ENCODE measurements around the gene EML4.
A peak's percentile ranks its signal among the peaks of the same experiment; 100 is the strongest.
"Not testable (repeated sequence)": the region's sequence is repeated elsewhere in the genome, so short reads cannot be mapped to it uniquely, and the experiment has no call there.

The EML4 gene

GRCh38 chr2:42172020-42172419 is 2.9 kb downstream of the EML4 start:
- DNase-seq, result no peak

GRCh38 chr2:42172566-42172965 is 3.4 kb downstream of the EML4 start:
- no peak for DNase-seq

GRCh38 chr2:42173467-42173866 is 4.3 kb downstream of the EML4 start:
- not testable (repeated sequence) for DNase-seq

- no peak for DNase-seq
These were observed 8.0 kb downstream of the EML4 start for GRCh38 chr2:42176992-42177738.

- DNase-seq, result no peak
These were observed 9.2 kb downstream of the EML4 start for GRCh38 chr2:42178335-42178734.

GRCh38 chr2:42180300-42180699 is 11.1 kb downstream of the EML4 start:
- no peak for DNase-seq

GRCh38 chr2:42182654-42183308 is 13.6 kb downstream of the EML4 start:
- DNase-seq, result no peak

- no peak for DNase-seq
These were observed 14.6 kb downstream of the EML4 start for GRCh38 chr2:42183775-42184174.

GRCh38 chr2:42184346-42184745 is 15.2 kb downstream of the EML4 start:
- no peak for DNase-seq

GRCh38 chr2:42185220-42185921 is 16.2 kb downstream of the EML4 start:
- DNase-seq, result no peak

- DNase-seq, result no peak
These were observed 17.2 kb downstream of the EML4 start for GRCh38 chr2:42186366-42186765.

GRCh38 chr2:42186945-42187632 is 17.9 kb downstream of the EML4 start:
- no peak for DNase-seq

- DNase-seq, result no peak
These were observed 18.7 kb downstream of the EML4 start for GRCh38 chr2:42187886-42188285.

- DNase-seq, result no peak
These were observed 20.0 kb downstream of the EML4 start for GRCh38 chr2:42189235-42189566.

GRCh38 chr2:42190191-42190590 is 21.0 kb downstream of the EML4 start:
- no peak for DNase-seq

GRCh38 chr2:42191285-42192009 is 22.3 kb downstream of the EML4 start:
- DNase-seq, result no peak

GRCh38 chr2:42192010-42192373 is 22.8 kb downstream of the EML4 start:
- DNase-seq, result no peak

- DNase-seq, result no peak
These were observed 23.8 kb downstream of the EML4 start for GRCh38 chr2:42192652-42193566.

GRCh38 chr2:42193722-42194187 is 24.6 kb downstream of the EML4 start:
- DNase-seq, result no peak

GRCh38 chr2:42194428-42194827 is 25.3 kb downstream of the EML4 start:
- DNase-seq, result no peak

- DNase-seq, result peak in 1 of 2 experiments; percentile 53
These were observed 26.4 kb downstream of the EML4 start for GRCh38 chr2:42195559-42195958.

- DNase-seq, result no peak
These were observed 26.9 kb downstream of the EML4 start for GRCh38 chr2:42196070-42196402.

All from NCI-H524 (cell line).